Measurements from ENCODE around the gene CLSTN2. TPM values are rescaled to one million over a fixed set of nuclear protein-coding genes. Genes with fewer than 3 reads are reported as not detected.

Gene CLSTN2
- total RNA-seq, 4 donors from 2014 or later: 13.4 to 21.3 (median 19.4) TPM

DNA sequence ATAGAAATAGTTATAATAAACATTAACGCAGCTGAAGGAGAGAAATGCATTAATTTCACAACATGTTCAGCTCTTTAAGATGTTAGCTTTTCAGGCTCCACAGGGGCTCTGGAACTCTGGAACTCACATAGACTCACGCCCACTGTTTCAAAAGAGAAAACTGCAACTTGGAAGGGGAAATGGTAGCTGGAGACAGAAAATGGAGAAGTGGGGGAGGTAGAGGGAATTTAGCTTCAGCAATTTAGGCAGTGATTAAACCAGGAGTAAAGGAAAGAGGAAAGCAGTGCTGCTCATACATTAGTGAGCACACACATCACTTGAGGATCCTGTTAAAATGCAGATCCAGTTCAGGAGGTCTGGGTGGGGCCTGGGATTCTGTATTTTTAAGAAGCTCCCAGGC lies 468.1 kb downstream of the CLSTN2 start:
- Histone ChIP-seq H3K36me3 (no peaks in the 10 kb centered on the region), H3K27ac (no peak overlapping the region), H3K4me1 (no peaks in the 10 kb centered on the region), H3K27me3 (no peaks in the 10 kb centered on the region), H3K9me3 (no peaks in the 10 kb centered on the region), H3K4me3 (no peak overlapping the region)
- 73 to 79% methylated on average over 2 of the region's 2 CpGs for WGBS, 2 donors
- TF ChIP-seq EP300 (IDR thresholded peaks at IDR 0.05) (no peak), POLR2A (IDR thresholded peaks at IDR 0.05) (no peak)
- TF ChIP-seq, protein P1, sequence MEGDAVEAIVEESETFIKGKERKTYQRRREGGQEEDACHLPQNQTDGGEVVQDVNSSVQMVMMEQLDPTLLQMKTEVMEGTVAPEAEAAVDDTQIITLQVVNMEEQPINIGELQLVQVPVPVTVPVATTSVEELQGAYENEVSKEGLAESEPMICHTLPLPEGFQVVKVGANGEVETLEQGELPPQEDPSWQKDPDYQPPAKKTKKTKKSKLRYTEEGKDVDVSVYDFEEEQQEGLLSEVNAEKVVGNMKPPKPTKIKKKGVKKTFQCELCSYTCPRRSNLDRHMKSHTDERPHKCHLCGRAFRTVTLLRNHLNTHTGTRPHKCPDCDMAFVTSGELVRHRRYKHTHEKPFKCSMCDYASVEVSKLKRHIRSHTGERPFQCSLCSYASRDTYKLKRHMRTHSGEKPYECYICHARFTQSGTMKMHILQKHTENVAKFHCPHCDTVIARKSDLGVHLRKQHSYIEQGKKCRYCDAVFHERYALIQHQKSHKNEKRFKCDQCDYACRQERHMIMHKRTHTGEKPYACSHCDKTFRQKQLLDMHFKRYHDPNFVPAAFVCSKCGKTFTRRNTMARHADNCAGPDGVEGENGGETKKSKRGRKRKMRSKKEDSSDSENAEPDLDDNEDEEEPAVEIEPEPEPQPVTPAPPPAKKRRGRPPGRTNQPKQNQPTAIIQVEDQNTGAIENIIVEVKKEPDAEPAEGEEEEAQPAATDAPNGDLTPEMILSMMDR (IDR thresholded peaks at IDR 0.05): no peak
- DNase-seq (ENCODE audit: low spot score in 2 of 2): no peak

DNA sequence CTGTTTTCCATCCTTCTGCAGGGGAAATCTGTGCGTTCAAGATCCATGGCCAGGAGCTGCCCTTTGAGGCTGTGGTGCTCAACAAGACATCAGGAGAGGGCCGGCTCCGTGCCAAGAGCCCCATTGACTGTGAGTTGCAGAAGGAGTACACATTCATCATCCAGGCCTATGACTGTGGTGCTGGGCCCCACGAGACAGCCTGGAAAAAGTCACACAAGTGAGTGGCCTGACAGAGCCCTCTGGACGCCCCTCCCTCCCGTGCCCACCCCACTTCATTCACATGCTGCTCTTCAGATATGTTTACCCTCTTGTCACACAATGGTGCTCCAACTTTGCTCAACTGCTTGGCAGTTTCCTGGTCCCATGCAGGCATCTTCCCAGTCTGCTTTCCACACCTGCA lies 468.6 kb downstream of the CLSTN2 start:
- Histone ChIP-seq H3K4me3 (no peak overlapping the region), H3K36me3 (no peaks in the 10 kb centered on the region), H3K27ac (no peak overlapping the region), H3K4me1 (no peaks in the 10 kb centered on the region), H3K27me3 (no peaks in the 10 kb centered on the region), H3K9me3 (no peaks in the 10 kb centered on the region)
- TF ChIP-seq EP300 (IDR thresholded peaks at IDR 0.05) (no peak), POLR2A (IDR thresholded peaks at IDR 0.05) (no peak)
- TF ChIP-seq, protein P1 (IDR thresholded peaks at IDR 0.05): no peak
- DNase-seq (ENCODE audit: low spot score in 2 of 2): no peak
- 73 to 79% methylated on average over 4 to 6 of the region's 6 CpGs for WGBS, 2 donors

DNA sequence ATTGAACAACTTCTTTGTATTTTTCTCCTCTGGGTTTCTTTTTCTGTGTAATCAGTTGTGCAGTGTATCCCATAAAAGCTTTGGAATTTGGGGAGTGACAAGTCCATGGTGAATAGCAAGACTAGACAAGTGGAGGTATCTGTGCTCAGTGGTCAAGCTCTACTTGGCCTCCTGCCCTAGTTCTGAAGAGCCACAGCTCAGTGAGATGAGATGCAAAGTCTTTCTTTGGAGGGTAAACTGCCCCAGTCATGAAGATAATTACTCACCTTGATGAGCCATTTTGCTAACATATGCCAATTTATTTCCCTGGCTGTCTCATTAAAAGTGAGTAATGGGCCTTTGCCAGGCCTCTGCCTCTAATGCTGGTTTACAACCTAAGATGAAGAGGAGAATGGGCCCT lies 471.7 kb downstream of the CLSTN2 start:
- no peak for DNase-seq (ENCODE audit: low spot score in 2 of 2)
- Histone ChIP-seq H3K4me1 (no peaks in the 10 kb centered on the region), H3K36me3 (no peaks in the 10 kb centered on the region), H3K4me3 (no peak overlapping the region), H3K27me3 (no peaks in the 10 kb centered on the region), H3K9me3 (peaks cover 0 to 23% (median 0%) of the 10 kb centered on the region in 4 donors), H3K27ac (no peak overlapping the region)
- TF ChIP-seq POLR2A (IDR thresholded peaks at IDR 0.05) (no peak), EP300 (IDR thresholded peaks at IDR 0.05) (no peak)
- TF ChIP-seq, protein P1 (IDR thresholded peaks at IDR 0.05): no peak

DNA sequence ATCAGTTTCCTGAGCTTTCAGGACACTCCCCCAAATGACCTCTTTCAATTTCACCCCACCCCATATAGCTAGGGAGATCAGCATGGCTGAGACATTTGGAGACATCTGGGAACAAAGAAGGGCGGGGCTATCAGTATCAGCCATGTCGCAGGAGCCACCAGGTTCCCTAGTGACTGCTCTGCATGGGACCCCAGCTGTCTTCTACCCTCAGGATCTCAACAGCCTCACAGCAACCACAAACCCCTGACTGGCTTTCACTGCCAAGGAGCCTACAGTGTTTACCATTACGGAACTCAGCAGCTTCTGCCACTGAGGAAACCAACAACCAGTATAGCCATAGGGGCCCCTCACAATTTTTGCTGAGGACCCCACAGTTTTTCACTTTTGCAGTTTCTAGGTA lies 473.3 kb downstream of the CLSTN2 start:
- TF ChIP-seq EP300 (IDR thresholded peaks at IDR 0.05) (no peak), POLR2A (IDR thresholded peaks at IDR 0.05) (no peak)
- TF ChIP-seq, protein P1 (IDR thresholded peaks at IDR 0.05): no peak
- Histone ChIP-seq H3K36me3 (no peaks in the 10 kb centered on the region), H3K27me3 (no peaks in the 10 kb centered on the region), H3K4me3 (no peak overlapping the region), H3K4me1 (no peaks in the 10 kb centered on the region), H3K9me3 (peaks cover 0 to 23% (median 0%) of the 10 kb centered on the region in 4 donors), H3K27ac (no peak overlapping the region)
- 95 to 98% methylated on average over 3 of the region's 3 CpGs for WGBS, 2 donors
- no peak for DNase-seq (ENCODE audit: low spot score in 2 of 2)

DNA sequence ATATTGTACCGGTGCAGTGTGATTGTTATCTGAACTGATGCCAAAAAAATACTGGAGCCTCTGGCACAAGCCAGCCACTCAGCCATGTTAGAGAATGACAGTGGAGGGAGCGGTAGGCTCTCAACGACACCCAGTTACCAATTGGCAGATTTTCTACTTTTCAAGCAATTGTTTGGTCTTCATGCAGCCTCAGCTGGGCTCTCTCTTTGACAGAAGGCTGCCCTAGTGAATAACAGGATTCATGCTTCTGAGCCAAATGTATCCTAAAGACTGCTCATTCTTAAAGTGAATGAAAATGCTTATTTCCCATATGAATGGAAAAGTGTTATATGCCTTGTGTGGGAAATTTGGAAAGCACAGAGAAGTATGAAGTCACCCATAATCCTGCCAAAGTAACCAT lies 481.7 kb downstream of the CLSTN2 start:
- peaks cover 0 to 13% (median 0%) of the 10 kb centered on the region in 4 donors for H3K4me1 ChIP-seq
- H3K36me3 ChIP-seq: no peaks in the 10 kb centered on the region
- no peak overlapping the region for H3K4me3 ChIP-seq
- H3K27me3 ChIP-seq: no peaks in the 10 kb centered on the region
- no peak overlapping the region for H3K27ac ChIP-seq
- TF ChIP-seq POLR2A (IDR thresholded peaks at IDR 0.05): no peak
- TF ChIP-seq EP300 (IDR thresholded peaks at IDR 0.05): no peak
- TF ChIP-seq, protein P1 (IDR thresholded peaks at IDR 0.05): no peak
- WGBS, 2 donors: 23 to 35% methylated on average over 3 of the region's 3 CpGs
- peaks cover 0 to 4% (median 0%) of the 10 kb centered on the region in 4 donors for H3K9me3 ChIP-seq
- DNase-seq (ENCODE audit: low spot score in 2 of 2): no peak

All from tibial nerve (tissue), 4 donors.